Right atrium auricular region (tissue), 2 donors: ENCODE data around the gene CYP3A7. TPM values are rescaled to one million over a fixed set of nuclear protein-coding genes. Genes with fewer than 3 reads are reported as not detected.
"Not testable (repeated sequence)": the region's sequence is repeated elsewhere in the genome, so short reads cannot be mapped to it uniquely, and the experiment has no call there.

Experiments
- DNase-seq: peaks from one replicate; pipeline ENCODE4 v3.0.0-alpha.2; 2019; ENCODE audit warnings: low spot score
- H3K27ac ChIP-seq, 2 donors: fragments of 200-600 bp; sonication (generic); 1 replicate in 1 of 2; 2 replicates in 1 of 2; pipeline ENCODE4 v1.5.1; 2016 to 2019
- H3K27me3 ChIP-seq, 2 donors: fragments of 200-600 bp; sonication (generic); one replicate each; pipeline versions ENCODE4 v1.5.1 to v1.6.0; 2017 to 2019
- H3K36me3 ChIP-seq: fragments of 200-600 bp; sonication (generic); one replicate; pipeline ENCODE4 v1.5.1; 2016
- H3K4me1 ChIP-seq, 2 donors: fragments of 200-600 bp; sonication (generic); one replicate each; pipeline versions ENCODE4 v1.5.1 to v1.6.0; 2017 to 2019
- H3K4me3 ChIP-seq, 2 donors: fragments of 200-600 bp; sonication (generic); 1 replicate in 1 of 2; 2 replicates in 1 of 2; pipeline ENCODE4 v1.5.1; 2017 to 2019; ENCODE audit warnings: mild to moderate bottlenecking in 1 of 2, moderate library complexity in 1 of 2
- H3K9me3 ChIP-seq, 2 donors: fragments of 200-600 bp; sonication (generic); one replicate each; pipeline ENCODE4 v1.5.1; 2019
- CTCF ChIP-seq, 2 donors: fragments of 200-600 bp; sonication (generic); IDR thresholded peaks; one replicate each; pipeline ENCODE4 v1.5.1; 2019; ENCODE audit warnings: antibody characterized with exemption in 2 of 2
- total RNA-seq, 2 donors: library from RNA; depleted of rRNA; stranded (reverse); fragments of >200 nt; gene quantifications; one replicate each; pipeline ENCODE4 v1.1.0, GENCODE V29; 2016

Gene CYP3A7
- total RNA-seq, 2 donors from 2014 or later: 0.82 to 2.0 TPM

GRCh38 chr7:99713995-99714570, 20.9 kb downstream of the CYP3A7 start:
- TF ChIP-seq CTCF (IDR thresholded peaks at IDR 0.05): no peak
- H3K9me3 ChIP-seq: peaks cover 0 to 7% of the 10 kb centered on the region in 2 donors
- no peaks in the 10 kb centered on the region for H3K4me1 ChIP-seq
- no peak overlapping the region for H3K27ac ChIP-seq
- DNase-seq: no peak
- no peaks in the 10 kb centered on the region for H3K36me3 ChIP-seq
- H3K4me3 ChIP-seq: no peak overlapping the region
- H3K27me3 ChIP-seq: no peaks in the 10 kb centered on the region

- Histone ChIP-seq H3K27me3 (no peaks in the 10 kb centered on the region), H3K4me1 (no peaks in the 10 kb centered on the region), H3K27ac (no peak overlapping the region), H3K4me3 (no peak overlapping the region), H3K9me3 (peaks cover 0 to 19% of the 10 kb centered on the region in 2 donors), H3K36me3 (no peaks in the 10 kb centered on the region)
- no peak for DNase-seq
- TF ChIP-seq CTCF (IDR thresholded peaks at IDR 0.05): no peak
Measured at GRCh38 chr7:99709838-99710578, 25.0 kb downstream of the CYP3A7 start.

GRCh38 chr7:99709260-99709659, 25.7 kb downstream of the CYP3A7 start:
- no peaks in the 10 kb centered on the region for H3K27me3 ChIP-seq

GRCh38 chr7:99707096-99707495, 27.9 kb downstream of the CYP3A7 start:
- Histone ChIP-seq H3K36me3 (no peaks in the 10 kb centered on the region), H3K4me1 (no peaks in the 10 kb centered on the region), H3K27ac (no peak overlapping the region), H3K9me3 (peaks cover 0 to 19% of the 10 kb centered on the region in 2 donors), H3K27me3 (no peaks in the 10 kb centered on the region), H3K4me3 (no peak overlapping the region)
- TF ChIP-seq CTCF (IDR thresholded peaks at IDR 0.05): no peak
- DNase-seq: no peak

More at GRCh38 chr7:99709260-99709659, 25.7 kb downstream of the CYP3A7 start:
- no peaks in the 10 kb centered on the region for H3K4me1 ChIP-seq
- no peak for DNase-seq
- peaks cover 0 to 19% of the 10 kb centered on the region in 2 donors for H3K9me3 ChIP-seq
- no peak overlapping the region for H3K27ac ChIP-seq
- TF ChIP-seq CTCF (IDR thresholded peaks at IDR 0.05): no peak
- H3K36me3 ChIP-seq: no peaks in the 10 kb centered on the region
- H3K4me3 ChIP-seq: no peak overlapping the region

GRCh38 chr7:99699946-99700345, 35.0 kb downstream of the CYP3A7 start:
- no peak overlapping the region for H3K27ac ChIP-seq
- TF ChIP-seq CTCF (IDR thresholded peaks at IDR 0.05): no peak
- no peak for DNase-seq
- H3K27me3 ChIP-seq: no peaks in the 10 kb centered on the region
- H3K4me3 ChIP-seq: no peak overlapping the region
- H3K36me3 ChIP-seq: no peaks in the 10 kb centered on the region
- no peaks in the 10 kb centered on the region for H3K4me1 ChIP-seq
- H3K9me3 ChIP-seq: no peaks in the 10 kb centered on the region

GRCh38 chr7:99698867-99699730, 35.9 kb downstream of the CYP3A7 start:
- not testable (repeated sequence) for H3K4me3 ChIP-seq, H3K36me3 ChIP-seq, H3K9me3 ChIP-seq, DNase-seq, H3K4me1 ChIP-seq, H3K27me3 ChIP-seq, H3K27ac ChIP-seq
